Hepatocyte (in vitro differentiated cells): ENCODE data around the gene GCDH.

ENCODE experiments used
- EZH2 ChIP-seq: fragments of 200-600 bp; sonication (generic); IDR thresholded peaks from 2 replicates; pipeline ENCODE4 v1.6.1; 2016; ENCODE audit warnings: antibody characterized with exemption, mild to moderate bottlenecking, borderline replicate concordance
- EZH2phosphoT487 ChIP-seq: fragments of 200-600 bp; sonication (generic); IDR thresholded peaks from one replicate; pipeline ENCODE4 v1.6.1; 2018; ENCODE audit warnings: antibody characterized with exemption, mild to moderate bottlenecking, low read depth, moderate library complexity; ENCODE audit not compliant: unreplicated experiment, severe bottlenecking
- TF ChIP-seq, protein P1 (sequence below): fragments of 200-600 bp; sonication (generic); IDR thresholded peaks from 2 replicates; pipeline ENCODE4 v1.5.1; 2016; ENCODE audit warnings: antibody characterized with exemption, mild to moderate bottlenecking; ENCODE audit not compliant: poor library complexity

GRCh38 chr19:12918253-12918652 is 27.3 kb downstream of the GCDH start:
- TF ChIP-seq, protein P1, sequence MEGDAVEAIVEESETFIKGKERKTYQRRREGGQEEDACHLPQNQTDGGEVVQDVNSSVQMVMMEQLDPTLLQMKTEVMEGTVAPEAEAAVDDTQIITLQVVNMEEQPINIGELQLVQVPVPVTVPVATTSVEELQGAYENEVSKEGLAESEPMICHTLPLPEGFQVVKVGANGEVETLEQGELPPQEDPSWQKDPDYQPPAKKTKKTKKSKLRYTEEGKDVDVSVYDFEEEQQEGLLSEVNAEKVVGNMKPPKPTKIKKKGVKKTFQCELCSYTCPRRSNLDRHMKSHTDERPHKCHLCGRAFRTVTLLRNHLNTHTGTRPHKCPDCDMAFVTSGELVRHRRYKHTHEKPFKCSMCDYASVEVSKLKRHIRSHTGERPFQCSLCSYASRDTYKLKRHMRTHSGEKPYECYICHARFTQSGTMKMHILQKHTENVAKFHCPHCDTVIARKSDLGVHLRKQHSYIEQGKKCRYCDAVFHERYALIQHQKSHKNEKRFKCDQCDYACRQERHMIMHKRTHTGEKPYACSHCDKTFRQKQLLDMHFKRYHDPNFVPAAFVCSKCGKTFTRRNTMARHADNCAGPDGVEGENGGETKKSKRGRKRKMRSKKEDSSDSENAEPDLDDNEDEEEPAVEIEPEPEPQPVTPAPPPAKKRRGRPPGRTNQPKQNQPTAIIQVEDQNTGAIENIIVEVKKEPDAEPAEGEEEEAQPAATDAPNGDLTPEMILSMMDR, result no peak
- no peak for TF ChIP-seq EZH2phosphoT487
- no peak for TF ChIP-seq EZH2
